ENCODE data around the gene GM2A.

DNA sequence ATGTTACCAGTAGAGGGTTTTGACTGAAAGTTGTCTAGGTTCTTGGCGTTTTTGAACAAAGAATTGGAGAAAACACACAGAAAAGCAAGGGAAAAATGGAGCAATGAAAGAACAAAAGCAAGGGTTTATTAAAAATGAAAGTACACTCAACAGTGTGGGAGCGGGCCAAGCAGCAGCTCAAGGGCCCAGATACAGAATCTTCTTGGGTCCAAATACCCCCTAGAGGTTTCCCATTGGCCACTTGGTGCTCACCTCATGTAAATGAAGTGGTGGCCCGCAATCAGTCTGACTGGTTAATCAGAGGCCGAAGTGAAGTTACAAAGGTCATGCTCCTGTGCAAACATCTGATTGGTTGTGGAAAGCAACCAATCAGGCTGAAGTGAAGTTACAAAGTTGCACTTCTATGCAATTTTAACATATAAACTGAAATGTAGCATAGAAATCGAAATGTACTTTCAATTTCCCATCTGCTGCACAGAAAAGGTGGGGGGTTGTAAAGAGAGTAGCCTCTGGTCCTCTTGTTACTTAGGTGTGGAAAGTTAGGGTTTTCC is 1.9 kb upstream of the GM2A start:
- TF ChIP-seq CTCF (IDR thresholded peaks at IDR 0.05) (no peak), POLR2A (IDR thresholded peaks at IDR 0.05) (no peak)
